ENCODE data around the gene ARPP21.

ARPP21 gene

GRCh38 chr3:35671483-35671882, 32.2 kb downstream of the ARPP21 start:
- no peaks in the 10 kb centered on the region for H3K9me3 ChIP-seq (ENCODE audit: control insufficient read depth, insufficient read depth, low read length)
- H3K79me2 ChIP-seq (ENCODE audit: control insufficient read depth, low read length): no peaks in the 10 kb centered on the region
- no peak overlapping the region for H3K4me3 ChIP-seq (ENCODE audit: low read length)
- TF ChIP-seq EZH2phosphoT487 (IDR thresholded peaks at IDR 0.05; ENCODE audit: borderline replicate concordance, low read length): no peak
- TF ChIP-seq, protein P1, sequence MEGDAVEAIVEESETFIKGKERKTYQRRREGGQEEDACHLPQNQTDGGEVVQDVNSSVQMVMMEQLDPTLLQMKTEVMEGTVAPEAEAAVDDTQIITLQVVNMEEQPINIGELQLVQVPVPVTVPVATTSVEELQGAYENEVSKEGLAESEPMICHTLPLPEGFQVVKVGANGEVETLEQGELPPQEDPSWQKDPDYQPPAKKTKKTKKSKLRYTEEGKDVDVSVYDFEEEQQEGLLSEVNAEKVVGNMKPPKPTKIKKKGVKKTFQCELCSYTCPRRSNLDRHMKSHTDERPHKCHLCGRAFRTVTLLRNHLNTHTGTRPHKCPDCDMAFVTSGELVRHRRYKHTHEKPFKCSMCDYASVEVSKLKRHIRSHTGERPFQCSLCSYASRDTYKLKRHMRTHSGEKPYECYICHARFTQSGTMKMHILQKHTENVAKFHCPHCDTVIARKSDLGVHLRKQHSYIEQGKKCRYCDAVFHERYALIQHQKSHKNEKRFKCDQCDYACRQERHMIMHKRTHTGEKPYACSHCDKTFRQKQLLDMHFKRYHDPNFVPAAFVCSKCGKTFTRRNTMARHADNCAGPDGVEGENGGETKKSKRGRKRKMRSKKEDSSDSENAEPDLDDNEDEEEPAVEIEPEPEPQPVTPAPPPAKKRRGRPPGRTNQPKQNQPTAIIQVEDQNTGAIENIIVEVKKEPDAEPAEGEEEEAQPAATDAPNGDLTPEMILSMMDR (IDR thresholded peaks at IDR 0.05; ENCODE audit: low read depth, low read length, poor library complexity, severe bottlenecking): no peak
- H4K20me1 ChIP-seq (ENCODE audit: control insufficient read depth, insufficient read depth, low read depth, low read length): no peaks in the 10 kb centered on the region
- H3K27ac ChIP-seq (ENCODE audit: low read depth, low read length): no peak overlapping the region
- no peaks in the 10 kb centered on the region for H3K9me2 ChIP-seq (replicated peaks; ENCODE audit: control insufficient read depth, low read length)
- no peaks in the 10 kb centered on the region for H3K27me3 ChIP-seq (ENCODE audit: control insufficient read depth, low read length)
- H3K4me2 ChIP-seq (ENCODE audit: low read length): no peak overlapping the region
- H3K4me1 ChIP-seq (ENCODE audit: control insufficient read depth, low read length): no peaks in the 10 kb centered on the region
- H3K36me3 ChIP-seq (ENCODE audit: control insufficient read depth, low read length): no peaks in the 10 kb centered on the region
- H3F3A ChIP-seq (ENCODE audit: control insufficient read depth, insufficient read depth): no peaks in the 10 kb centered on the region

DNA sequence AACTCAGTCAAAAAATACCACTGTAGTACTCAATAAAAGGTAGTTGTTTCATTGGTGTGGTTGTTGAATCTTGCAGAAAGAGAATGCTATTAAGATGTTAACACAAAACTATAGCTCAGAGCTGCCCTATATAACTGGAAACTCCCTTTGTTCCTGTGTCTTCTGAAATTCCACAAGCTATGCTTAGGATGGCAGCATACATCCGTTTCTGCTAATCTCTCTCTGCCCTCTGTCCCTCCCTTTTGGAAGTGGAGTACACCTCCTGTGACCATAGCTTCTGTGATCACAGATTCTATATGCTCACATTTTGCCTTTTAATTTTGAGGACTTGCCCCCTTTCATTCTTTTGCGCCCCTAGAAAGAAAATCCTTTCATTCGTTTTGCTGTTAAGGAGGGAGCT, 33.7 kb downstream of the ARPP21 start:
- Histone ChIP-seq H3K36me3 (ENCODE audit: control insufficient read depth, low read length) (no peaks in the 10 kb centered on the region), H3K27me3 (ENCODE audit: control insufficient read depth, low read length) (no peaks in the 10 kb centered on the region), H3K27ac (ENCODE audit: low read depth, low read length) (no peak overlapping the region), H3K4me3 (ENCODE audit: low read length) (no peak overlapping the region), H3K9me2 (replicated peaks; ENCODE audit: control insufficient read depth, low read length) (no peaks in the 10 kb centered on the region), H3K9me3 (ENCODE audit: control insufficient read depth, insufficient read depth, low read length) (no peaks in the 10 kb centered on the region), H4K20me1 (ENCODE audit: control insufficient read depth, insufficient read depth, low read depth, low read length) (no peaks in the 10 kb centered on the region), H3K79me2 (ENCODE audit: control insufficient read depth, low read length) (no peaks in the 10 kb centered on the region), H3K4me2 (ENCODE audit: low read length) (no peak overlapping the region), H3F3A (ENCODE audit: control insufficient read depth, insufficient read depth) (no peaks in the 10 kb centered on the region), H3K4me1 (ENCODE audit: control insufficient read depth, low read length) (no peaks in the 10 kb centered on the region)
- TF ChIP-seq EZH2phosphoT487 (IDR thresholded peaks at IDR 0.05; ENCODE audit: borderline replicate concordance, low read length): no peak
- TF ChIP-seq, protein P1 (IDR thresholded peaks at IDR 0.05; ENCODE audit: low read depth, low read length, poor library complexity, severe bottlenecking): no peak

- no peaks in the 10 kb centered on the region for H3K36me3 ChIP-seq (ENCODE audit: control insufficient read depth, low read length)
- H3K9me2 ChIP-seq (replicated peaks; ENCODE audit: control insufficient read depth, low read length): no peaks in the 10 kb centered on the region
- H4K20me1 ChIP-seq (ENCODE audit: control insufficient read depth, insufficient read depth, low read depth, low read length): no peaks in the 10 kb centered on the region
- H3K9me3 ChIP-seq (ENCODE audit: control insufficient read depth, insufficient read depth, low read length): no peaks in the 10 kb centered on the region
- no peak overlapping the region for H3K4me3 ChIP-seq (ENCODE audit: low read length)
- TF ChIP-seq, protein P1 (IDR thresholded peaks at IDR 0.05; ENCODE audit: low read depth, low read length, poor library complexity, severe bottlenecking): no peak
- TF ChIP-seq EZH2phosphoT487 (IDR thresholded peaks at IDR 0.05; ENCODE audit: borderline replicate concordance, low read length): no peak
- H3K4me2 ChIP-seq (ENCODE audit: low read length): no peak overlapping the region
- H3K4me1 ChIP-seq (ENCODE audit: control insufficient read depth, low read length): no peaks in the 10 kb centered on the region
- no peaks in the 10 kb centered on the region for H3K79me2 ChIP-seq (ENCODE audit: control insufficient read depth, low read length)
- no peaks in the 10 kb centered on the region for H3K27me3 ChIP-seq (ENCODE audit: control insufficient read depth, low read length)
- H3F3A ChIP-seq (ENCODE audit: control insufficient read depth, insufficient read depth): no peaks in the 10 kb centered on the region
- no peak overlapping the region for H3K27ac ChIP-seq (ENCODE audit: low read depth, low read length)
Measured at GRCh38 chr3:35674451-35675109, 35.3 kb downstream of the ARPP21 start.

Data from DOHH2 (cell line).